ENCODE measurements around the gene PRKN. TPM values are rescaled to one million over a fixed set of nuclear protein-coding genes. Genes with fewer than 3 reads are reported as not detected.

The PRKN gene
- total RNA-seq, 1 donor from 2014 or later, result 2.8 TPM

GRCh38 chr6:161624111-161624510, 1103.5 kb downstream of the PRKN start:
- Mint-ChIP-seq H3K4me1 (no peaks in the 10 kb centered on the region), H3K4me3 (no peak overlapping the region)
- no peak overlapping the region for H3K27ac ChIP-seq

DNA sequence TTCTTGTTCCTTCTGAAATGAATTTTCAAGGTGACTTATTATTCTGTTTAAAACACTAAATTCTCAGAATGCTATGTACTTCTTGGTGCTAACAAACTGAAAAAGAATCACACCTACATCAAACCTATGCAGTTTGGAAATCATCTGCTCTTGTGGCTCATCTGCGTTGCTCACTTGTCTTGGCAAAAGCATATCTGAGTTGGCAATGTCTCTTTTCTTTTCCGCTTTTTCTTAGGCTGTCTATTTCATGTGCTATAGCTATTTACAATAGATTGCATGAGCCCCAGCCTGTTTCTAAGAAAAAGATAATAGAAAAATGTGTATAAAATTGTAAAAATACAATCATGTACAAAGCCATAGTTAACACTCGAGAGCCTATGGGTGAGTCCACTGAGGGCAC, 1104.8 kb downstream of the PRKN start:
- no peak for DNase-seq (ENCODE audit: low spot score)
- no peaks in the 10 kb centered on the region for H3K27me3 ChIP-seq
- H3K4me2 ChIP-seq, result no peak overlapping the region
- no peak overlapping the region for H3K4me3 ChIP-seq
- Mint-ChIP-seq H3K9me3 (peaks cover 8% of the 10 kb centered on the region), H3K4me3 (no peak overlapping the region), H3K36me3 (no peaks in the 10 kb centered on the region), H3K4me1 (peaks cover 10% of the 10 kb centered on the region), H3K27me3 (ENCODE audit: insufficient read depth, low read depth) (no peaks in the 10 kb centered on the region), H3K27ac (no peak overlapping the region)
- H3F3A ChIP-seq (ENCODE audit: low read depth), result no peaks in the 10 kb centered on the region
- H3K9ac ChIP-seq, result no peak overlapping the region
- no peaks in the 10 kb centered on the region for H3K79me2 ChIP-seq (ENCODE audit: low read depth)
- H3K9me3 ChIP-seq (ENCODE audit: low read depth), result no peaks in the 10 kb centered on the region
- no peak overlapping the region for H2AFZ ChIP-seq (replicated peaks)
- TF ChIP-seq, protein P1, sequence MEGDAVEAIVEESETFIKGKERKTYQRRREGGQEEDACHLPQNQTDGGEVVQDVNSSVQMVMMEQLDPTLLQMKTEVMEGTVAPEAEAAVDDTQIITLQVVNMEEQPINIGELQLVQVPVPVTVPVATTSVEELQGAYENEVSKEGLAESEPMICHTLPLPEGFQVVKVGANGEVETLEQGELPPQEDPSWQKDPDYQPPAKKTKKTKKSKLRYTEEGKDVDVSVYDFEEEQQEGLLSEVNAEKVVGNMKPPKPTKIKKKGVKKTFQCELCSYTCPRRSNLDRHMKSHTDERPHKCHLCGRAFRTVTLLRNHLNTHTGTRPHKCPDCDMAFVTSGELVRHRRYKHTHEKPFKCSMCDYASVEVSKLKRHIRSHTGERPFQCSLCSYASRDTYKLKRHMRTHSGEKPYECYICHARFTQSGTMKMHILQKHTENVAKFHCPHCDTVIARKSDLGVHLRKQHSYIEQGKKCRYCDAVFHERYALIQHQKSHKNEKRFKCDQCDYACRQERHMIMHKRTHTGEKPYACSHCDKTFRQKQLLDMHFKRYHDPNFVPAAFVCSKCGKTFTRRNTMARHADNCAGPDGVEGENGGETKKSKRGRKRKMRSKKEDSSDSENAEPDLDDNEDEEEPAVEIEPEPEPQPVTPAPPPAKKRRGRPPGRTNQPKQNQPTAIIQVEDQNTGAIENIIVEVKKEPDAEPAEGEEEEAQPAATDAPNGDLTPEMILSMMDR (IDR thresholded peaks at IDR 0.05), result no peak
- TF ChIP-seq EZH2phosphoT487 (IDR thresholded peaks at IDR 0.05) (no peak), EZH2 (IDR thresholded peaks at IDR 0.05) (no peak)
- no peaks in the 10 kb centered on the region for H3K36me3 ChIP-seq
- H3K4me1 ChIP-seq, result peaks cover 7% of the 10 kb centered on the region
- H4K20me1 ChIP-seq (ENCODE audit: low read depth), result no peaks in the 10 kb centered on the region
- H3K27ac ChIP-seq, result no peak overlapping the region

More at GRCh38 chr6:161624111-161624510, 1103.5 kb downstream of the PRKN start:
- Histone ChIP-seq H3K36me3 (no peaks in the 10 kb centered on the region), H3K79me2 (ENCODE audit: low read depth) (no peaks in the 10 kb centered on the region), H2AFZ (replicated peaks) (no peak overlapping the region), H3K4me3 (no peak overlapping the region), H3K9ac (no peak overlapping the region), H3F3A (ENCODE audit: low read depth) (no peaks in the 10 kb centered on the region), H3K27me3 (no peaks in the 10 kb centered on the region), H4K20me1 (ENCODE audit: low read depth) (no peaks in the 10 kb centered on the region), H3K9me3 (ENCODE audit: low read depth) (no peaks in the 10 kb centered on the region), H3K4me1 (peaks cover under 1% of the 10 kb centered on the region), H3K4me2 (no peak overlapping the region)
- Mint-ChIP-seq H3K27me3 (ENCODE audit: insufficient read depth, low read depth) (peaks cover 5% of the 10 kb centered on the region), H3K36me3 (no peaks in the 10 kb centered on the region), H3K9me3 (peaks cover 8% of the 10 kb centered on the region), H3K27ac (no peak overlapping the region)
- no peak for DNase-seq (ENCODE audit: low spot score)
- TF ChIP-seq EZH2phosphoT487 (IDR thresholded peaks at IDR 0.05) (no peak), EZH2 (IDR thresholded peaks at IDR 0.05) (no peak)
- TF ChIP-seq, protein P1 (IDR thresholded peaks at IDR 0.05), result no peak

- H4K20me1 ChIP-seq (ENCODE audit: low read depth), result no peaks in the 10 kb centered on the region
- H3K9ac ChIP-seq, result no peak overlapping the region
- no peak for TF ChIP-seq EZH2 (IDR thresholded peaks at IDR 0.05)
- TF ChIP-seq, protein P1 (IDR thresholded peaks at IDR 0.05), result peak; percentile 71
- H3K36me3 Mint-ChIP-seq, result no peaks in the 10 kb centered on the region
- H3K4me2 ChIP-seq, result no peak overlapping the region
- no peak overlapping the region for H3K4me3 ChIP-seq
- H3K4me3 Mint-ChIP-seq, result no peak overlapping the region
- peaks cover 2% of the 10 kb centered on the region for H3K27me3 Mint-ChIP-seq (ENCODE audit: insufficient read depth, low read depth)
- no peaks in the 10 kb centered on the region for H3K27me3 ChIP-seq
- H3K27ac ChIP-seq, result no peak overlapping the region
- no peaks in the 10 kb centered on the region for H3F3A ChIP-seq (ENCODE audit: low read depth)
- H3K9me3 Mint-ChIP-seq, result peaks cover 4% of the 10 kb centered on the region
- H3K4me1 ChIP-seq, result peaks cover 7% of the 10 kb centered on the region
- no peaks in the 10 kb centered on the region for H3K9me3 ChIP-seq (ENCODE audit: low read depth)
- no peak overlapping the region for H3K27ac Mint-ChIP-seq
- peak; percentile 78 for DNase-seq (ENCODE audit: low spot score)
- no peaks in the 10 kb centered on the region for H3K36me3 ChIP-seq
- no peaks in the 10 kb centered on the region for H3K79me2 ChIP-seq (ENCODE audit: low read depth)
- H3K4me1 Mint-ChIP-seq, result peaks cover 16% of the 10 kb centered on the region
- H2AFZ ChIP-seq (replicated peaks), result no peak overlapping the region
Observed at GRCh38 chr6:161618831-161619454, 1108.6 kb downstream of the PRKN start.

Data from neural progenitor cell (in vitro differentiated cells).